ENCODE data around the gene AP3D1. TPM values are rescaled to one million over a fixed set of nuclear protein-coding genes. Genes with fewer than 3 reads are reported as not detected.

AP3D1 gene
- total RNA-seq, 1 donor from 2014 or later = 98.8 TPM

GRCh38 chr19:2145831-2146241 is 5.5 kb downstream of the AP3D1 start:
- no peaks in the 10 kb centered on the region for H3K27me3 ChIP-seq
- intact Hi-C loops (cut with DNase I) = no loop called here
- no peak overlapping the region for H3K27ac ChIP-seq
- peaks cover 0 to 9% of the 10 kb centered on the region in 2 donors for H3K36me3 ChIP-seq
- H3K9me3 ChIP-seq = no peaks in the 10 kb centered on the region
- no peak for DNase-seq (ENCODE audit: low spot score in 2 of 2)
- peaks cover 10 to 24% of the 10 kb centered on the region in 2 donors for H3K4me1 ChIP-seq
- H3K4me3 ChIP-seq = no peak overlapping the region
- no peak for TF ChIP-seq CTCF (IDR thresholded peaks at IDR 0.05)

- Histone ChIP-seq H3K36me3 (peaks cover 0 to 22% of the 10 kb centered on the region in 2 donors), H3K4me1 (peaks cover 0 to 9% of the 10 kb centered on the region in 2 donors), H3K9me3 (no peaks in the 10 kb centered on the region), H3K4me3 (no peak overlapping the region), H3K27ac (no peak overlapping the region), H3K27me3 (no peaks in the 10 kb centered on the region)
- TF ChIP-seq CTCF (IDR thresholded peaks at IDR 0.05) = no peak
- intact Hi-C loops (cut with DNase I) = no loop called here
- no peak for DNase-seq (ENCODE audit: low spot score in 2 of 2)
Observed at GRCh38 chr19:2144190-2144589, 7.2 kb downstream of the AP3D1 start.

- peaks cover 13 to 39% of the 10 kb centered on the region in 2 donors for H3K36me3 ChIP-seq
- no peak overlapping the region for H3K4me3 ChIP-seq
- no peaks in the 10 kb centered on the region for H3K27me3 ChIP-seq
- no peak for DNase-seq (ENCODE audit: low spot score in 2 of 2)
- H3K4me1 ChIP-seq = no peaks in the 10 kb centered on the region
- no peak for TF ChIP-seq CTCF (IDR thresholded peaks at IDR 0.05)
- intact Hi-C loops (cut with DNase I) = no loop called here
- no peaks in the 10 kb centered on the region for H3K9me3 ChIP-seq
- H3K27ac ChIP-seq = no peak overlapping the region
Observed at GRCh38 chr19:2142173-2142829, 9.1 kb downstream of the AP3D1 start.

- Histone ChIP-seq H3K9me3 (no peaks in the 10 kb centered on the region), H3K4me1 (no peaks in the 10 kb centered on the region), H3K27me3 (no peaks in the 10 kb centered on the region), H3K27ac (no peak overlapping the region), H3K36me3 (peaks cover 33 to 50% of the 10 kb centered on the region in 2 donors), H3K4me3 (no peak overlapping the region)
- no peak for DNase-seq (ENCODE audit: low spot score in 2 of 2)
- intact Hi-C loops (cut with DNase I) = no loop called here
- no peak for TF ChIP-seq CTCF (IDR thresholded peaks at IDR 0.05)
Observed at GRCh38 chr19:2140138-2140569, 11.2 kb downstream of the AP3D1 start.

- Histone ChIP-seq H3K9me3 (no peaks in the 10 kb centered on the region), H3K4me1 (no peaks in the 10 kb centered on the region), H3K27me3 (no peaks in the 10 kb centered on the region), H3K36me3 (peaks cover 36 to 50% of the 10 kb centered on the region in 2 donors), H3K4me3 (no peak overlapping the region), H3K27ac (no peak overlapping the region)
- DNase-seq (ENCODE audit: low spot score in 2 of 2) = no peak
- TF ChIP-seq CTCF (IDR thresholded peaks at IDR 0.05) = no peak
- intact Hi-C loops (cut with DNase I) = no loop called here
Observed at GRCh38 chr19:2139385-2140137, 11.8 kb downstream of the AP3D1 start.

Measured in ascending aorta (tissue), 2 donors.